ENCODE data around the gene AFAP1. TPM values are rescaled to one million over a fixed set of nuclear protein-coding genes. Genes with fewer than 3 reads are reported as not detected.

Gene AFAP1
- total RNA-seq, 1 experiment from 2014 or later = 23.6 TPM

DNA sequence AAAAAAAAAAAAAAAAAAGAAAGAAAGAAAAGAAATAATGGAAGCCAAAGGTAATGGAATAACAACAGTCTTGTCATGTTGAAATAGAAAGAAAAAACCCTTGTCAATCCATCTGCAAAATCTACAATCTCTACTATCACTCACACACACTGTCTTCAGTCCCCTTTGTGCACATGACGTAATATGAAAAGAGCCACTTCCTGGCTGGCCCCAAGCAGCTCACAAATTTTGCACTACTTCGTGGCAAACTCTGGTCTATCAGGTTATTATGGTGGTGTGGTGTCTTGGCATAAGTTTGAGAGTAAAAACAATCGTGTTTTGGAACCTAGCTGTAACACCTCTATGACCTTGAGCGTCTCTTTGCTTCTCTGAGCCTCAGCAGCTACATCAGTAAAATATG, 8.3 kb upstream of the AFAP1 start:
- TF ChIP-seq ZNF317 (CRISPR knock-in tag; IDR thresholded peaks at IDR 0.05; ENCODE audit: borderline replicate concordance, low read depth) (no peak), FOXJ3 (CRISPR knock-in tag; IDR thresholded peaks at IDR 0.05; ENCODE audit: borderline replicate concordance) (no peak), TEAD1 (CRISPR knock-in tag; IDR thresholded peaks at IDR 0.05) (no peak), ZNF416 (CRISPR knock-in tag; IDR thresholded peaks at IDR 0.05) (no peak)
- TF ChIP-seq, protein P1, sequence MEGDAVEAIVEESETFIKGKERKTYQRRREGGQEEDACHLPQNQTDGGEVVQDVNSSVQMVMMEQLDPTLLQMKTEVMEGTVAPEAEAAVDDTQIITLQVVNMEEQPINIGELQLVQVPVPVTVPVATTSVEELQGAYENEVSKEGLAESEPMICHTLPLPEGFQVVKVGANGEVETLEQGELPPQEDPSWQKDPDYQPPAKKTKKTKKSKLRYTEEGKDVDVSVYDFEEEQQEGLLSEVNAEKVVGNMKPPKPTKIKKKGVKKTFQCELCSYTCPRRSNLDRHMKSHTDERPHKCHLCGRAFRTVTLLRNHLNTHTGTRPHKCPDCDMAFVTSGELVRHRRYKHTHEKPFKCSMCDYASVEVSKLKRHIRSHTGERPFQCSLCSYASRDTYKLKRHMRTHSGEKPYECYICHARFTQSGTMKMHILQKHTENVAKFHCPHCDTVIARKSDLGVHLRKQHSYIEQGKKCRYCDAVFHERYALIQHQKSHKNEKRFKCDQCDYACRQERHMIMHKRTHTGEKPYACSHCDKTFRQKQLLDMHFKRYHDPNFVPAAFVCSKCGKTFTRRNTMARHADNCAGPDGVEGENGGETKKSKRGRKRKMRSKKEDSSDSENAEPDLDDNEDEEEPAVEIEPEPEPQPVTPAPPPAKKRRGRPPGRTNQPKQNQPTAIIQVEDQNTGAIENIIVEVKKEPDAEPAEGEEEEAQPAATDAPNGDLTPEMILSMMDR (IDR thresholded peaks at IDR 0.05) = no peak
- ATAC-seq (no peak), DNase-seq (ENCODE audit: low spot score) (no peak)
- Mint-ChIP-seq H3K27ac (no peak overlapping the region), H3K27me3 (ENCODE audit: low read depth) (no peaks in the 10 kb centered on the region; the same call in 1 of the 2 replicates), H3K4me3 (no peak overlapping the region), H3K36me3 (no peaks in the 10 kb centered on the region), H3K4me1 (peaks cover 7% of the 10 kb centered on the region), H3K9me3 (peaks cover 12% of the 10 kb centered on the region)
- POLR2A ChIA-PET = no interaction called here
- CTCF ChIA-PET = no interaction called here

DNA sequence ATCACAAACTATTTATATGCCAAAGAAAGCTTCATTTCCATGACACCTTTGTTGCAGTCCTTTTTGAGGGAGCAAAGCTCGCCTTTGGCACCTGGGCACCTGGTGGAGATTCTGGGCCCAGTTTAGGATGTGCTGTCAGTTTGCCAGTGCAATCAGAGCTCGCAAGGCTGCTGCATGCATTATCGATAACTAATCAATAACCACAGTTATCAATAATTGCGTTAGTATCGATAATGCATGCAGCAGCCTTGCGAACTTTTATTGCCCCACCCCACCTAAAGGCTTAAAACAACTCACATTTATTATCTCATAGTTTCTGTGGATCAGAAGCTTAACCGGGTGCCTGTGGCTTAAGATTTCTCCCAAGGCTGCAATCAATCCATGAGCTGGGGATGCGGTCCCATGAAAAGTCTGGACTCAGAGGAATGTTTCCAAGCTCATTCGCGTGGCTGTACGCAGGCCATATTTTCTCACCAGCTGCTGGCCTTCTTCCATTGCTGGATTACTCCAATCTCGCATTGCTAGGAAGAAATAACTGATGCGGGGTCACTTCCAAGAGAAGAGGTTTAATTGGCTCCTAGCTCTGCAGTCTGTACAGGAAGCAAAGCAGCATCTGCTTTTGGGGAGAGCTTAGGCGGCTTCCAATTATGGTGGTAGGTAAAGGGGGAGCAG, 6.2 kb upstream of the AFAP1 start:
- Mint-ChIP-seq H3K36me3 (no peaks in the 10 kb centered on the region), H3K27me3 (ENCODE audit: low read depth) (peaks cover 5% of the 10 kb centered on the region), H3K9me3 (peaks cover 4% of the 10 kb centered on the region; the same call in 1 of the 2 replicates), H3K4me1 (peaks cover 21% of the 10 kb centered on the region), H3K27ac (no peak overlapping the region), H3K4me3 (no peak overlapping the region)
- ChIA-PET CTCF (interaction anchor here (0.6 to 1.5 kb wide), 5 partner anchors 13 to 144 kb away, joined by 3 to 8 read pairs (median 4); no protein-coding TSS in a partner anchor), POLR2A (no interaction called here)
- TF ChIP-seq, protein P2, sequence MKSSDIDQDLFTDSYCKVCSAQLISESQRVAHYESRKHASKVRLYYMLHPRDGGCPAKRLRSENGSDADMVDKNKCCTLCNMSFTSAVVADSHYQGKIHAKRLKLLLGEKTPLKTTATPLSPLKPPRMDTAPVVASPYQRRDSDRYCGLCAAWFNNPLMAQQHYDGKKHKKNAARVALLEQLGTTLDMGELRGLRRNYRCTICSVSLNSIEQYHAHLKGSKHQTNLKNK (CRISPR knock-in tag; IDR thresholded peaks at IDR 0.05) = no peak
- no peak for TF ChIP-seq CREB1 (CRISPR knock-in tag; IDR thresholded peaks at IDR 0.05)
- DNase-seq (ENCODE audit: low spot score) (no peak), ATAC-seq (no peak)

DNA sequence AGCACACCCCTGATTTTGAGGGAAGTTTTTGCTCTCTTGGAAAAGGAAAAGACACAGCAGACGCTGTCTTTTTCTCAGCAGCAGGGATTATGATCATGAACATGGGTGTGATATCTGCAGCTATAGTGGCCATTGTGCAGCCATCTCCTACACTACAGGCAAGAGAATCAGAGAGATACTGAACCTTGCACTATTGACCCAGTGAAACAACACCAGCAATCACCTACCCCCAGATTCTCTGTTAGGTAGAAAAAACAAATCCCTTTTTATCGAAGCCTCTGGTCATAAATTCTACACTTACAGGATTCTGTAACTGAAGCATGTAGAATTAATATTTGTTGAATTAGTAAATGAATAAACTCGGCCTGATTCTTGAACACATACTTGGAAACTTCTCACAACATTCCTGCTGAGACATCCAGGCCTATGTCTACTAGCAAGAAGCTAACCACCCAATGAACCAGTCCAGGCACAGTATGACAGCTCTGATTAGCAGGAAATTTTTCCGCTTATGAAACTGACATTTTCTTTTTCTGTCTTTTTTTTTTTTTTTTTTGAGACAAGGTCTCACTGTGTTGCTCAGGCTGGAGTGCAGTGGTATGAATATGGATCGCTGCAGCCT, 5.0 kb upstream of the AFAP1 start:
- no peaks in the 10 kb centered on the region for H3K9me3 Mint-ChIP-seq
- TF ChIP-seq NFYB (CRISPR knock-in tag; conservative IDR thresholded peaks at IDR 0.05; ENCODE audit: low read depth) (no peak), GABPB1 (CRISPR knock-in tag; IDR thresholded peaks at IDR 0.05) (no peak), SOX15 (CRISPR knock-in tag; IDR thresholded peaks at IDR 0.05) (no peak), NR3C1 (CRISPR knock-in tag; conservative IDR thresholded peaks at IDR 0.05; ENCODE audit: low read depth) (no peak), CREM (CRISPR knock-in tag; IDR thresholded peaks at IDR 0.05) (no peak), ZNF232 (CRISPR knock-in tag; IDR thresholded peaks at IDR 0.05) (no peak)
- TF ChIP-seq, protein P3, sequence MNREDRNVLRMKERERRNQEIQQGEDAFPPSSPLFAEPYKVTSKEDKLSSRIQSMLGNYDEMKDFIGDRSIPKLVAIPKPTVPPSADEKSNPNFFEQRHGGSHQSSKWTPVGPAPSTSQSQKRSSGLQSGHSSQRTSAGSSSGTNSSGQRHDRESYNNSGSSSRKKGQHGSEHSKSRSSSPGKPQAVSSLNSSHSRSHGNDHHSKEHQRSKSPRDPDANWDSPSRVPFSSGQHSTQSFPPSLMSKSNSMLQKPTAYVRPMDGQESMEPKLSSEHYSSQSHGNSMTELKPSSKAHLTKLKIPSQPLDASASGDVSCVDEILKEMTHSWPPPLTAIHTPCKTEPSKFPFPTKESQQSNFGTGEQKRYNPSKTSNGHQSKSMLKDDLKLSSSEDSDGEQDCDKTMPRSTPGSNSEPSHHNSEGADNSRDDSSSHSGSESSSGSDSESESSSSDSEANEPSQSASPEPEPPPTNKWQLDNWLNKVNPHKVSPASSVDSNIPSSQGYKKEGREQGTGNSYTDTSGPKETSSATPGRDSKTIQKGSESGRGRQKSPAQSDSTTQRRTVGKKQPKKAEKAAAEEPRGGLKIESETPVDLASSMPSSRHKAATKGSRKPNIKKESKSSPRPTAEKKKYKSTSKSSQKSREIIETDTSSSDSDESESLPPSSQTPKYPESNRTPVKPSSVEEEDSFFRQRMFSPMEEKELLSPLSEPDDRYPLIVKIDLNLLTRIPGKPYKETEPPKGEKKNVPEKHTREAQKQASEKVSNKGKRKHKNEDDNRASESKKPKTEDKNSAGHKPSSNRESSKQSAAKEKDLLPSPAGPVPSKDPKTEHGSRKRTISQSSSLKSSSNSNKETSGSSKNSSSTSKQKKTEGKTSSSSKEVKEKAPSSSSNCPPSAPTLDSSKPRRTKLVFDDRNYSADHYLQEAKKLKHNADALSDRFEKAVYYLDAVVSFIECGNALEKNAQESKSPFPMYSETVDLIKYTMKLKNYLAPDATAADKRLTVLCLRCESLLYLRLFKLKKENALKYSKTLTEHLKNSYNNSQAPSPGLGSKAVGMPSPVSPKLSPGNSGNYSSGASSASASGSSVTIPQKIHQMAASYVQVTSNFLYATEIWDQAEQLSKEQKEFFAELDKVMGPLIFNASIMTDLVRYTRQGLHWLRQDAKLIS (CRISPR knock-in tag; IDR thresholded peaks at IDR 0.05; ENCODE audit: borderline replicate concordance) = no peak
- TF ChIP-seq, protein P4, sequence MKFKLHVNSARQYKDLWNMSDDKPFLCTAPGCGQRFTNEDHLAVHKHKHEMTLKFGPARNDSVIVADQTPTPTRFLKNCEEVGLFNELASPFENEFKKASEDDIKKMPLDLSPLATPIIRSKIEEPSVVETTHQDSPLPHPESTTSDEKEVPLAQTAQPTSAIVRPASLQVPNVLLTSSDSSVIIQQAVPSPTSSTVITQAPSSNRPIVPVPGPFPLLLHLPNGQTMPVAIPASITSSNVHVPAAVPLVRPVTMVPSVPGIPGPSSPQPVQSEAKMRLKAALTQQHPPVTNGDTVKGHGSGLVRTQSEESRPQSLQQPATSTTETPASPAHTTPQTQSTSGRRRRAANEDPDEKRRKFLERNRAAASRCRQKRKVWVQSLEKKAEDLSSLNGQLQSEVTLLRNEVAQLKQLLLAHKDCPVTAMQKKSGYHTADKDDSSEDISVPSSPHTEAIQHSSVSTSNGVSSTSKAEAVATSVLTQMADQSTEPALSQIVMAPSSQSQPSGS (CRISPR knock-in tag; IDR thresholded peaks at IDR 0.05; ENCODE audit: borderline replicate concordance, low read depth) = no peak
- TF ChIP-seq, protein P5, sequence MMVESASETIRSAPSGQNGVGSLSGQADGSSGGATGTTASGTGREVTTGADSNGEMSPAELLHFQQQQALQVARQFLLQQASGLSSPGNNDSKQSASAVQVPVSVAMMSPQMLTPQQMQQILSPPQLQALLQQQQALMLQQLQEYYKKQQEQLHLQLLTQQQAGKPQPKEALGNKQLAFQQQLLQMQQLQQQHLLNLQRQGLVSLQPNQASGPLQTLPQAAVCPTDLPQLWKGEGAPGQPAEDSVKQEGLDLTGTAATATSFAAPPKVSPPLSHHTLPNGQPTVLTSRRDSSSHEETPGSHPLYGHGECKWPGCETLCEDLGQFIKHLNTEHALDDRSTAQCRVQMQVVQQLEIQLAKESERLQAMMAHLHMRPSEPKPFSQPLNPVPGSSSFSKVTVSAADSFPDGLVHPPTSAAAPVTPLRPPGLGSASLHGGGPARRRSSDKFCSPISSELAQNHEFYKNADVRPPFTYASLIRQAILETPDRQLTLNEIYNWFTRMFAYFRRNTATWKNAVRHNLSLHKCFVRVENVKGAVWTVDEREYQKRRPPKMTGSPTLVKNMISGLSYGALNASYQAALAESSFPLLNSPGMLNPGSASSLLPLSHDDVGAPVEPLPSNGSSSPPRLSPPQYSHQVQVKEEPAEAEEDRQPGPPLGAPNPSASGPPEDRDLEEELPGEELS (CRISPR knock-in tag; IDR thresholded peaks at IDR 0.05) = no peak

More for the DNA sequence above, 5.0 kb upstream of the AFAP1 start:
- H3K36me3 Mint-ChIP-seq = no peaks in the 10 kb centered on the region
- ChIA-PET CTCF (interaction anchor here (0.6 to 1.0 kb wide), 2 partner anchors 140 to 225 kb away, joined by 3 read pairs; no protein-coding TSS in a partner anchor), POLR2A (no interaction called here)
- peaks cover 26% of the 10 kb centered on the region for H3K4me1 Mint-ChIP-seq
- H3K27me3 Mint-ChIP-seq (ENCODE audit: low read depth) = peaks cover 5% of the 10 kb centered on the region
- no peak for DNase-seq (ENCODE audit: low spot score)
- H3K4me3 Mint-ChIP-seq = no peak overlapping the region
- no peak for ATAC-seq
- no peak overlapping the region; the same call in 1 of the 2 replicates for H3K27ac Mint-ChIP-seq
